AG04449 (cell line): ENCODE measurements around the gene THRB.

Source experiments
- CTCF ChIA-PET: fragments of 350-600 bp; formaldehyde crosslinking; extraction: SDS; loops from one replicate; lab custom pipeline; 2021; ENCODE audit warnings: antibody characterized with exemption; lab: Yijun Ruan, JAX
- POLR2A ChIA-PET: fragments of 400-600, 350-600 bp; formaldehyde crosslinking; extraction: SDS; loops from one replicate; lab custom pipeline; 2020; ENCODE audit warnings: antibody characterized with exemption, inconsistent platforms; lab: Yijun Ruan, JAX
- DNase-seq: peaks from one replicate; pipeline ENCODE4 v3.0.0-alpha.2; 2010; ENCODE audit warnings: low read depth, low spot score
- H3K4me3 ChIP-seq: 2 replicates; pipeline ENCODE4 v1.5.1; 2011; ENCODE audit warnings: low read depth, mild to moderate bottlenecking, control low read depth, low read length
- TF ChIP-seq, protein P1 (sequence below): IDR thresholded peaks from one replicate; pipeline ENCODE4 v1.5.1; 2011; ENCODE audit warnings: mild to moderate bottlenecking, moderate library complexity, low read length, control low read depth, inconsistent platforms; ENCODE audit not compliant: insufficient read depth; ENCODE audit errors: missing control alignments

THRB gene

DNA sequence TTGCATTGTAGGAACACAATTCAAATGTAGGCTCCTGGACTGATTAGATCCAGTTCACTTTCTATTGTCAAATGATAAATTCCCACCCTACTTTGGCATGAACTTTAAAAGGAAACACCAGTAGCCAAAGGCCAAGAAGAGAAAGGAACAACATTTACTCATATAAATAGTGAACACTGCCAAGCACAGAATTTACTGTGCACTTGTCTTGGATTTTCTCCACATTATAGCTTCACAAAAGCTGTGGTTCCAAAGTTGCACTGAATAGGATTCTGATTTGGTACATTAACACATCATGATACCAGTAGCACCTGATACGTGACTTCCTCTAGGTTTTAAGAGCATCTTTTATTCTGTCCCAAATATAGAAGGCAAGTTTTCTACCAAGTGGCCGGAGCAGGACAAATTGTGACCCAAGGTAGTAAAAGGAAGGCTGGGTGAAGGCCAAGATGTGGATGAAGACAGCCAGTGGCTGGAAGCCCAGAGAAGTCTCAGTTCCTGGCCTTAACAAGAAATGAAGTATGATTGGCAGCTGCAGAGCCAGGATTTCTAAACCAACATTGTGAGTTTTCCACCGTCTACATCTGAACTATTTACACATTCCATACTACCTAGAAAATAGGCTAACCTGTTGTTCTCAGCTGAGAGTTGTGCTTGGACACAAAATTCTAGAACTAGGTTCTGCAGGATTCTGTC, 206.7 kb downstream of the THRB start:
- no peak overlapping the region for H3K4me3 ChIP-seq
- no peak for DNase-seq
- ChIA-PET CTCF (no interaction called here), POLR2A (no interaction called here)
- TF ChIP-seq, protein P1, sequence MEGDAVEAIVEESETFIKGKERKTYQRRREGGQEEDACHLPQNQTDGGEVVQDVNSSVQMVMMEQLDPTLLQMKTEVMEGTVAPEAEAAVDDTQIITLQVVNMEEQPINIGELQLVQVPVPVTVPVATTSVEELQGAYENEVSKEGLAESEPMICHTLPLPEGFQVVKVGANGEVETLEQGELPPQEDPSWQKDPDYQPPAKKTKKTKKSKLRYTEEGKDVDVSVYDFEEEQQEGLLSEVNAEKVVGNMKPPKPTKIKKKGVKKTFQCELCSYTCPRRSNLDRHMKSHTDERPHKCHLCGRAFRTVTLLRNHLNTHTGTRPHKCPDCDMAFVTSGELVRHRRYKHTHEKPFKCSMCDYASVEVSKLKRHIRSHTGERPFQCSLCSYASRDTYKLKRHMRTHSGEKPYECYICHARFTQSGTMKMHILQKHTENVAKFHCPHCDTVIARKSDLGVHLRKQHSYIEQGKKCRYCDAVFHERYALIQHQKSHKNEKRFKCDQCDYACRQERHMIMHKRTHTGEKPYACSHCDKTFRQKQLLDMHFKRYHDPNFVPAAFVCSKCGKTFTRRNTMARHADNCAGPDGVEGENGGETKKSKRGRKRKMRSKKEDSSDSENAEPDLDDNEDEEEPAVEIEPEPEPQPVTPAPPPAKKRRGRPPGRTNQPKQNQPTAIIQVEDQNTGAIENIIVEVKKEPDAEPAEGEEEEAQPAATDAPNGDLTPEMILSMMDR, result no peak

DNA sequence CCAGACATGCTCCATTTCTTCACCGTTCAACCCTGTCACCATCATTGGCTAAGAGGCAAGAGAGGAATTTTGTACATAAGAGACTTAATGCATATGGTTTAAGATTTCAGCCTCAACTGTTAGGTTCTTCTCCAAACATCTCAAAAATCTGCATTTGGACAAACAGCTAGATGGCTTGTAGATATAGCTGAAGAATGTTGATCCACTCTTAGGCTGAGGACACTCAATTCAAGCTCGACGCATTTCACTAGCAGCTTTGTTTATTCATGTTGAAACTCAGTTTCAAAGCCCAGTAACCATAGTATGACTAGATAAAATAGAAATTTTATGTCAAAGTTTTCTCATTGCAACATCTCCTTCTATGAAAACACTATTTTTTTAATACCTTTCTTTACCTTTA, 208.2 kb downstream of the THRB start:
- H3K4me3 ChIP-seq, result no peak overlapping the region
- POLR2A ChIA-PET, result no interaction called here
- CTCF ChIA-PET, result no interaction called here
- no peak for DNase-seq
- TF ChIP-seq, protein P1, result no peak

DNA sequence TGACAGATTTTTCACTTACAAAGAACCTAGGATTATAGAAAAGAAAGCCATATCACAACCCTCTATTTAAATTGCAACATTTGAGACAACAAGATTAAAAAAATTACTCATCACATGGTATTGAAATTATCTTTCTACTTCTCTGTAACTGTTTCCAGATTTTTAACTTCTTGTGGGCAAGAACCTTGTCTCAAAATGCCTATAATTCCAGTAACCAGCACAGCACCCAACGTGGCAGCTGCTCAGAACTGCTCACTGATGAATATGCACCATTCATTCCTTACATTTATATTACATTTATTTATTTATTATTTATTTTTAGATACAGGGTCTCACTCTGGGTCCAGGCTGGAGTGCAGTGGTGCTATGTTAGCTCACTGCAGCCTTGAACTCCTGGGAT, 216.1 kb downstream of the THRB start:
- CTCF ChIA-PET, result no interaction called here
- TF ChIP-seq, protein P1, result no peak
- DNase-seq, result no peak
- POLR2A ChIA-PET, result no interaction called here
- H3K4me3 ChIP-seq, result no peak overlapping the region

DNA sequence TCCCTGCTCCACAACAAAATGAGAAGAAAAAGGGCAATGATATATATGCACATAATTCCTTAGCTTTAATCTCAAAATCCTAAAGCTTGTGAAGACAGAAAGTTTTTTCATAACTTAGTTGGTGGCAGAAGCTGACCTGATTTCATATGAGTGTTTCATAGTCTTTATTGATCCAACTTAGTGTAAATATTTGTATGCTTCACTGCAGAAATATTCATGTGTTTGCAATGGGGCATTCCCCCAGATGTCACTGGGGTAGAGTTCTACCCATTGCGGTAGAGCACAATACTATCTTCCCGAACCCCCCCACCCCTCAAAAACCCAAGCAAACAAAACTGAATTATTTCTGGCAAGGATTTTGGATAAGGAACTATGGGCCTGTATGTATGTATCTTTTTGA, 221.2 kb downstream of the THRB start:
- no peak for DNase-seq
- CTCF ChIA-PET, result no interaction called here
- no peak overlapping the region for H3K4me3 ChIP-seq
- TF ChIP-seq, protein P1, result no peak
- POLR2A ChIA-PET, result no interaction called here

GRCh38 chr3:24272875-24273274, 221.8 kb downstream of the THRB start:
- no peak overlapping the region for H3K4me3 ChIP-seq
- POLR2A ChIA-PET, result no interaction called here
- CTCF ChIA-PET, result no interaction called here
- no peak for DNase-seq
- TF ChIP-seq, protein P1, result no peak

GRCh38 chr3:24272408-24272807, 222.2 kb downstream of the THRB start:
- H3K4me3 ChIP-seq, result no peak overlapping the region
- TF ChIP-seq, protein P1, result no peak
- ChIA-PET CTCF (no interaction called here), POLR2A (no interaction called here)
- DNase-seq, result no peak
